ENCODE results near the gene RAB13.

RAB13 gene

GRCh38 chr1:153945131-153945794 is 40.9 kb downstream of the RAB13 start:
- Histone ChIP-seq H3K4me1 (peaks cover 56% of the 10 kb centered on the region), H3K4me2 (peak overlapping the region; percentile 97), H3K36me3 (peaks cover 73% of the 10 kb centered on the region), H3K27ac (peak overlapping the region; percentile 100), H3K9ac (peak overlapping the region; percentile 99), H3K27me3 (no peaks in the 10 kb centered on the region), H3K9me3 (no peaks in the 10 kb centered on the region), H3K4me3 (peak overlapping the region; percentile 92), H4K20me1 (peaks cover 10% of the 10 kb centered on the region)
- no peak for TF ChIP-seq Cebpa-rat (IDR thresholded peaks at IDR 0.05)

- Histone ChIP-seq H4K20me1 (peaks cover 15% of the 10 kb centered on the region), H3K36me3 (peaks cover 73% of the 10 kb centered on the region), H3K9ac (peak overlapping the region; percentile 99), H3K4me1 (peaks cover 51% of the 10 kb centered on the region), H3K9me3 (no peaks in the 10 kb centered on the region), H3K27me3 (no peaks in the 10 kb centered on the region), H3K4me3 (peak overlapping the region; percentile 92), H3K4me2 (peak overlapping the region; percentile 97), H3K27ac (peak overlapping the region; percentile 100)
- no peak for TF ChIP-seq Cebpa-rat (IDR thresholded peaks at IDR 0.05)
Measured at GRCh38 chr1:153944827-153945117, 41.4 kb downstream of the RAB13 start.

GRCh38 chr1:153944005-153944826 is 41.9 kb downstream of the RAB13 start:
- H3K9ac ChIP-seq, result peak overlapping the region; percentile 99

GRCh38 chr1:153942766-153943549 is 43.2 kb downstream of the RAB13 start:
- H4K20me1 ChIP-seq, result peaks cover 15% of the 10 kb centered on the region
- H3K27me3 ChIP-seq, result no peaks in the 10 kb centered on the region
- H3K36me3 ChIP-seq, result peaks cover 73% of the 10 kb centered on the region
- no peaks in the 10 kb centered on the region for H3K9me3 ChIP-seq
- H3K4me1 ChIP-seq, result peaks cover 47% of the 10 kb centered on the region
- no peak overlapping the region for H3K4me2 ChIP-seq
- 0 out of 2 replicates have a peak overlapping the region, but pooled peaks have one; percentile 9 for H3K27ac ChIP-seq
- H3K4me3 ChIP-seq, result no peak overlapping the region
- H3K9ac ChIP-seq, result no peak overlapping the region
- TF ChIP-seq Cebpa-rat (IDR thresholded peaks at IDR 0.05), result no peak

More at GRCh38 chr1:153944005-153944826, 41.9 kb downstream of the RAB13 start:
- H4K20me1 ChIP-seq, result peaks cover 15% of the 10 kb centered on the region
- peaks cover 47% of the 10 kb centered on the region for H3K4me1 ChIP-seq
- H3K4me2 ChIP-seq, result peak overlapping the region; percentile 97
- H3K27me3 ChIP-seq, result no peaks in the 10 kb centered on the region
- H3K4me3 ChIP-seq, result peak overlapping the region; percentile 92
- H3K36me3 ChIP-seq, result peaks cover 73% of the 10 kb centered on the region
- peak overlapping the region; percentile 100 for H3K27ac ChIP-seq
- no peaks in the 10 kb centered on the region for H3K9me3 ChIP-seq
- TF ChIP-seq Cebpa-rat (IDR thresholded peaks at IDR 0.05), result no peak

- Histone ChIP-seq H3K9ac (no peak overlapping the region), H3K36me3 (peaks cover 73% of the 10 kb centered on the region), H3K27ac (0 out of 2 replicates have a peak overlapping the region, but pooled peaks have one; percentile 9), H4K20me1 (peaks cover 15% of the 10 kb centered on the region), H3K9me3 (no peaks in the 10 kb centered on the region), H3K4me2 (no peak overlapping the region), H3K4me3 (no peak overlapping the region), H3K4me1 (peaks cover 44% of the 10 kb centered on the region), H3K27me3 (no peaks in the 10 kb centered on the region)
- TF ChIP-seq Cebpa-rat (IDR thresholded peaks at IDR 0.05), result no peak
Measured at GRCh38 chr1:153941826-153942725, 44.1 kb downstream of the RAB13 start.

- TF ChIP-seq Cebpa-rat (IDR thresholded peaks at IDR 0.05), result no peak
- H3K9ac ChIP-seq, result no peak overlapping the region; the same call in 1 of the 2 replicates
- peaks cover 85% of the 10 kb centered on the region for H3K36me3 ChIP-seq
- no peak overlapping the region for H3K4me2 ChIP-seq
- no peaks in the 10 kb centered on the region for H3K27me3 ChIP-seq
- peak overlapping the region; percentile 30 for H3K27ac ChIP-seq
- H3K4me1 ChIP-seq, result peaks cover 38% of the 10 kb centered on the region
- peaks cover 15% of the 10 kb centered on the region for H4K20me1 ChIP-seq
- no peak overlapping the region for H3K4me3 ChIP-seq
- H3K9me3 ChIP-seq, result no peaks in the 10 kb centered on the region
Measured at GRCh38 chr1:153940756-153941155, 45.4 kb downstream of the RAB13 start.

- no peaks in the 10 kb centered on the region for H3K27me3 ChIP-seq
- H3K4me2 ChIP-seq, result no peak overlapping the region
- H4K20me1 ChIP-seq, result peaks cover 15% of the 10 kb centered on the region
Measured at GRCh38 chr1:153939476-153939875, 46.7 kb downstream of the RAB13 start.

GRCh38 chr1:153938996-153939395 is 47.1 kb downstream of the RAB13 start:
- H3K27ac ChIP-seq, result no peak overlapping the region
- no peak overlapping the region for H3K9ac ChIP-seq
- H3K36me3 ChIP-seq, result peaks cover 100% of the 10 kb centered on the region
- H3K4me3 ChIP-seq, result no peak overlapping the region
- H3K4me1 ChIP-seq, result peaks cover 28% of the 10 kb centered on the region
- no peak for TF ChIP-seq Cebpa-rat (IDR thresholded peaks at IDR 0.05)
- no peaks in the 10 kb centered on the region for H3K9me3 ChIP-seq
- H4K20me1 ChIP-seq, result peaks cover 15% of the 10 kb centered on the region
- H3K4me2 ChIP-seq, result no peak overlapping the region
- H3K27me3 ChIP-seq, result no peaks in the 10 kb centered on the region

More at GRCh38 chr1:153939476-153939875, 46.7 kb downstream of the RAB13 start:
- Histone ChIP-seq H3K4me1 (peaks cover 33% of the 10 kb centered on the region), H3K9me3 (no peaks in the 10 kb centered on the region), H3K27ac (no peak overlapping the region), H3K9ac (no peak overlapping the region), H3K4me3 (no peak overlapping the region), H3K36me3 (peaks cover 98% of the 10 kb centered on the region)
- no peak for TF ChIP-seq Cebpa-rat (IDR thresholded peaks at IDR 0.05)

GRCh38 chr1:153937331-153937730 is 48.8 kb downstream of the RAB13 start:
- no peak overlapping the region for H3K9ac ChIP-seq
- H3K4me3 ChIP-seq, result no peak overlapping the region
- H3K9me3 ChIP-seq, result no peaks in the 10 kb centered on the region
- H3K27me3 ChIP-seq, result no peaks in the 10 kb centered on the region
- H4K20me1 ChIP-seq, result peaks cover 15% of the 10 kb centered on the region
- H3K4me2 ChIP-seq, result no peak overlapping the region
- no peak overlapping the region for H3K27ac ChIP-seq
- TF ChIP-seq Cebpa-rat (IDR thresholded peaks at IDR 0.05), result no peak
- H3K4me1 ChIP-seq, result peaks cover 14% of the 10 kb centered on the region; the same call in 1 of the 2 replicates
- H3K36me3 ChIP-seq, result peaks cover 100% of the 10 kb centered on the region

Data from BLaER1 (cell line).